ENCODE data around the gene LYSET. TPM values are rescaled to one million over a fixed set of nuclear protein-coding genes. Genes with fewer than 3 reads are reported as not detected.
A peak's percentile ranks its signal among the peaks of the same experiment; 100 is the strongest.
"Not testable (repeated sequence)": the region's sequence is repeated elsewhere in the genome, so short reads cannot be mapped to it uniquely, and the experiment has no call there.

LYSET gene
- total and polyA plus RNA-seq, 2 donors (not counting 1 experiment from before 2014, with no cell fraction given), result 11.6 TPM

GRCh38 chr14:93230539-93230938 is 45.4 kb downstream of the LYSET start:
- H2AFZ ChIP-seq (ENCODE audit: low read length), result no peak overlapping the region
- no peak overlapping the region for H3K4me3 ChIP-seq (replicated peaks in 1 of 4; ENCODE audit: control extremely low read depth in 1 of 4, insufficient read depth in 1 of 4, low read depth in 3 of 4, low read length in 4 of 4)
- no peak overlapping the region for H3K27ac ChIP-seq (ENCODE audit: insufficient read depth, low read length)
- H3K79me2 ChIP-seq (ENCODE audit: control insufficient read depth, insufficient read depth, low read length), result no peaks in the 10 kb centered on the region
- TF ChIP-seq EZH2 (IDR thresholded peaks at IDR 0.05; ENCODE audit: low read length, missing control alignments) (no peak), CTCF (conservative IDR thresholded peaks at IDR 0.05 in 1 of 2, IDR thresholded peaks at IDR 0.05 in 1 of 2; ENCODE audit: low read depth in 1 of 2, low read length in 2 of 2) (no peak)
- peaks cover 6% of the 10 kb centered on the region for H3K36me3 ChIP-seq (ENCODE audit: control insufficient read depth, insufficient read depth, low read length)
- no peaks in the 10 kb centered on the region for H4K20me1 ChIP-seq (ENCODE audit: control insufficient read depth, extremely low read depth, insufficient read depth, low read length)
- no peaks in the 10 kb centered on the region for H3K9me3 ChIP-seq (ENCODE audit: control insufficient read depth, insufficient read depth, low read depth, low read length)
- DNase-seq (ENCODE audit: low read depth in 2 of 2), result no peak
- no peak overlapping the region for H3K4me2 ChIP-seq (ENCODE audit: extremely low read depth, insufficient read depth, low read length)
- H3K27me3 ChIP-seq (ENCODE audit: control insufficient read depth, insufficient read depth, low read length), result no peaks in the 10 kb centered on the region
- no peak overlapping the region for H3K9ac ChIP-seq (ENCODE audit: insufficient read depth, low read length)
- no peaks in the 10 kb centered on the region for H3K4me1 ChIP-seq (ENCODE audit: control insufficient read depth, extremely low read depth, insufficient read depth, low read length)

- Histone ChIP-seq H4K20me1 (ENCODE audit: control insufficient read depth, extremely low read depth, insufficient read depth, low read length) (no peaks in the 10 kb centered on the region), H3K4me1 (ENCODE audit: control insufficient read depth, extremely low read depth, insufficient read depth, low read length) (no peaks in the 10 kb centered on the region), H3K9me3 (ENCODE audit: control insufficient read depth, insufficient read depth, low read depth, low read length) (no peaks in the 10 kb centered on the region), H3K79me2 (ENCODE audit: control insufficient read depth, insufficient read depth, low read length) (no peaks in the 10 kb centered on the region), H2AFZ (ENCODE audit: low read length) (peak overlapping the region; percentile 97), H3K27me3 (ENCODE audit: control insufficient read depth, insufficient read depth, low read length) (no peaks in the 10 kb centered on the region), H3K9ac (ENCODE audit: insufficient read depth, low read length) (peak overlapping the region; percentile 4), H3K4me3 (replicated peaks in 1 of 4; ENCODE audit: control extremely low read depth in 1 of 4, insufficient read depth in 1 of 4, low read depth in 3 of 4, low read length in 4 of 4) (peak overlapping the region; percentile 36 to 65 (median 52)), H3K36me3 (ENCODE audit: control insufficient read depth, insufficient read depth, low read length) (peaks cover 6% of the 10 kb centered on the region), H3K4me2 (ENCODE audit: extremely low read depth, insufficient read depth, low read length) (peak overlapping the region; percentile 94), H3K27ac (ENCODE audit: insufficient read depth, low read length) (peak overlapping the region; percentile 13)
- peak; percentile 49 to 65 for DNase-seq (ENCODE audit: low read depth in 2 of 2)
- TF ChIP-seq CTCF (conservative IDR thresholded peaks at IDR 0.05 in 1 of 2, IDR thresholded peaks at IDR 0.05 in 1 of 2; ENCODE audit: low read depth in 1 of 2, low read length in 2 of 2) (no peak), EZH2 (IDR thresholded peaks at IDR 0.05; ENCODE audit: low read length, missing control alignments) (no peak)
Observed at GRCh38 chr14:93231129-93231979, 46.2 kb downstream of the LYSET start.

- Histone ChIP-seq H3K9me3 (ENCODE audit: control insufficient read depth, insufficient read depth, low read depth, low read length) (no peaks in the 10 kb centered on the region), H3K27ac (ENCODE audit: insufficient read depth, low read length) (no peak overlapping the region), H3K4me1 (ENCODE audit: control insufficient read depth, extremely low read depth, insufficient read depth, low read length) (no peaks in the 10 kb centered on the region), H3K9ac (ENCODE audit: insufficient read depth, low read length) (no peak overlapping the region), H3K27me3 (ENCODE audit: control insufficient read depth, insufficient read depth, low read length) (no peaks in the 10 kb centered on the region), H3K36me3 (ENCODE audit: control insufficient read depth, insufficient read depth, low read length) (peaks cover 3% of the 10 kb centered on the region), H2AFZ (ENCODE audit: low read length) (peak overlapping the region; percentile 53), H3K4me3 (replicated peaks in 1 of 4; ENCODE audit: control extremely low read depth in 1 of 4, insufficient read depth in 1 of 4, low read depth in 3 of 4, low read length in 4 of 4) (peak overlapping the region in 2 of 4 experiments; percentile 61 to 65), H3K79me2 (ENCODE audit: control insufficient read depth, insufficient read depth, low read length) (no peaks in the 10 kb centered on the region), H3K4me2 (ENCODE audit: extremely low read depth, insufficient read depth, low read length) (no peak overlapping the region), H4K20me1 (ENCODE audit: control insufficient read depth, extremely low read depth, insufficient read depth, low read length) (no peaks in the 10 kb centered on the region)
- TF ChIP-seq CTCF (conservative IDR thresholded peaks at IDR 0.05 in 1 of 2, IDR thresholded peaks at IDR 0.05 in 1 of 2; ENCODE audit: low read depth in 1 of 2, low read length in 2 of 2) (no peak), EZH2 (IDR thresholded peaks at IDR 0.05; ENCODE audit: low read length, missing control alignments) (no peak)
- no peak for DNase-seq (ENCODE audit: low read depth in 2 of 2)
Observed at GRCh38 chr14:93232159-93232558, 47.0 kb downstream of the LYSET start.

GRCh38 chr14:93233078-93233477 is 48.0 kb downstream of the LYSET start:
- H3K79me2 ChIP-seq (ENCODE audit: control insufficient read depth, insufficient read depth, low read length); H4K20me1 ChIP-seq (ENCODE audit: control insufficient read depth, extremely low read depth, insufficient read depth, low read length); H3K27ac ChIP-seq (ENCODE audit: insufficient read depth, low read length); H3K36me3 ChIP-seq (ENCODE audit: control insufficient read depth, insufficient read depth, low read length); H3K27me3 ChIP-seq (ENCODE audit: control insufficient read depth, insufficient read depth, low read length); H3K4me3 ChIP-seq (replicated peaks in 1 of 4; ENCODE audit: control extremely low read depth in 1 of 4, insufficient read depth in 1 of 4, low read depth in 3 of 4, low read length in 4 of 4); H2AFZ ChIP-seq (ENCODE audit: low read length); H3K9ac ChIP-seq (ENCODE audit: insufficient read depth, low read length); DNase-seq (ENCODE audit: low read depth in 2 of 2); H3K9me3 ChIP-seq (ENCODE audit: control insufficient read depth, insufficient read depth, low read depth, low read length); H3K4me2 ChIP-seq (ENCODE audit: extremely low read depth, insufficient read depth, low read length); H3K4me1 ChIP-seq (ENCODE audit: control insufficient read depth, extremely low read depth, insufficient read depth, low read length): not testable (repeated sequence)
